Gastrocnemius medialis (tissue), 4 donors: Measurements from ENCODE around the gene HMCN2. TPM values are rescaled to one million over a fixed set of nuclear protein-coding genes. Genes with fewer than 3 reads are reported as not detected.

ENCODE experiments used
- ATAC-seq, 2 donors: fragments of 150-250 bp; one replicate each; pipeline ENCODE4 v1.9.1; 2016
- DNase-seq, 2 donors: peaks; one replicate each; pipeline ENCODE4 v3.0.0-alpha.2; 2019
- H3K27ac ChIP-seq, 4 donors: fragments of 200-600 bp; sonication (generic); 1 replicate in 1 of 4; 2 replicates in 3 of 4; pipeline ENCODE4 v1.5.1; 2016 to 2018; ENCODE audit warnings: mild to moderate bottlenecking in 2 of 4, moderate library complexity in 1 of 4
- H3K27me3 ChIP-seq, 3 donors: fragments of 200-600 bp; sonication (generic) in 2 of 3; 1 replicate in 1 of 3; 2 replicates in 2 of 3; pipeline versions ENCODE4 v1.5.1 to v1.6.0; 2016 to 2019; ENCODE audit warnings: mild to moderate bottlenecking in 1 of 3, moderate library complexity in 1 of 3
- H3K36me3 ChIP-seq, 2 donors: fragments of 200-600 bp; sonication (generic) in 1 of 2; one replicate each; pipeline ENCODE4 v1.5.1; 2017 to 2018
- H3K4me1 ChIP-seq, 2 donors: fragments of 200-600 bp; sonication (generic) in 1 of 2; one replicate each; pipeline ENCODE4 v1.5.1; 2016 to 2017; ENCODE audit warnings: mild to moderate bottlenecking in 2 of 2
- H3K4me3 ChIP-seq, 4 donors: fragments of 200-600 bp; sonication (generic) in 3 of 4; 1 replicate in 1 of 4; 2 replicates in 3 of 4; pipeline ENCODE4 v1.5.1; 2016 to 2019; ENCODE audit warnings: mild to moderate bottlenecking in 2 of 4
- H3K9me3 ChIP-seq, 3 donors: fragments of 200-600 bp; sonication (generic) in 2 of 3; 1 replicate in 1 of 3; 2 replicates in 2 of 3; pipeline ENCODE4 v1.5.1; 2016 to 2019
- POLR2A ChIP-seq, 2 donors: fragments of 450-650 bp; IDR thresholded peaks; one replicate each; pipeline ENCODE4 v1.6.1; 2017; ENCODE audit warnings: antibody characterized with exemption in 2 of 2, mild to moderate bottlenecking in 2 of 2, moderate library complexity in 2 of 2
- in situ Hi-C, 4 donors: fragments of 200-750 bp; cut with MboI; loops; one replicate each; pipeline versions ENCODE4 v1.15.0 to v1.8.0; 2017; ENCODE audit warnings: low sequenced_read_pairs in 4 of 4
- intact Hi-C: fragments of 100-400 bp; cut with DNase I; formaldehyde crosslinking; loops from one replicate; pipeline ENCODE4 v1.15.1; 2023; ENCODE audit warnings: low total_unique reads
- total RNA-seq, 4 donors: library from RNA; depleted of rRNA; stranded (reverse); fragments of >200 nt; gene quantifications; one replicate each; pipeline versions ENCODE4 v1.1.0 to v1.2.3, GENCODE V29; 2016
- TF ChIP-seq, protein P1 (sequence below), 5 experiments: fragments of 450-650 bp in 3 of 5; fragments of 200-600 bp in 2 of 5; sonication (generic) in 2 of 5; IDR thresholded peaks in 4 of 5; conservative IDR thresholded peaks in 1 of 5; 1 replicate in 4 of 5; 2 replicates in 1 of 5; pipeline ENCODE4 v1.5.1; 2016 to 2019; ENCODE audit warnings: antibody characterized with exemption in 5 of 5, mild to moderate bottlenecking in 3 of 5, moderate library complexity in 3 of 5

HMCN2 gene
- total RNA-seq, 4 donors from 2014 or later = 1.9 to 8.5 (median 7.7) TPM

DNA sequence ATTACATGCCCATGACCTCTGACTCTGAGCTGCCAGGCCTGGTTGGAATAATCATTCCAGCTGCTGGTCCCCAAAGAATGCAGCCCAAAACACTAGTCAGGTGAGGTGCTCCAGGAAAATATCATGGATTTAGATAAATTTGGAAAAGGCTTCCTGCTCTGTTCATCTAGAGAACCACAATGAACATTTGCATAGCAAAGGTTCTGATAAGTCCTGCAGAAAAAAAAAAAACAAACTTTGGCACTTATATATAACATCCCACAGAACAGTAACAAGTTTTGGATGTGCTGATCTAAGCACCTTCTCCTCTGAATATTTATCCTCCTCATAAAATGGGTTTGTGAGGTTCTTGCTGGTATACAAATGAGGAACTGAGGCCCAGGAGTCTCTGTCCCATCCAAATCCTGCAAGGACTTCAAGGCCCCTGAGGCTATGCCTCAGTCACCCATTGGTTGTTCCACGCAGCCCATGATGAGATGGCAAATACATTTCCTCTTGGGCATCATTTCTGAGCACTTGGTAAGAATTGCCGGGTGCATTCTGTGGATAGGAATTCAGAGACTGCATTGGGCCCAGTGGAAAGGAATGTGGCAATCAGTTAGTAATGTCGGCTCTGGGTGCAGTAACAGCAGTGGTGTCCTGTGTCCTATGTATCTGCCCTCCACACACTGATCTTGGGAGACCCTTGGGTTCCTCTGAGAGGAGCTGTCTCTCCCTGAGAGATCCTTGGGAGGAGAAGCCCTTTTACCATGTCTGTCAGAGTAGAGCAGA, 105.8 kb downstream of the HMCN2 start:
- Histone ChIP-seq H3K27me3 (no peaks in the 10 kb centered on the region), H3K27ac (no peak overlapping the region), H3K4me3 (no peak overlapping the region), H3K36me3 (no peaks in the 10 kb centered on the region), H3K4me1 (no peaks in the 10 kb centered on the region), H3K9me3 (no peaks in the 10 kb centered on the region)
- TF ChIP-seq, protein P1, sequence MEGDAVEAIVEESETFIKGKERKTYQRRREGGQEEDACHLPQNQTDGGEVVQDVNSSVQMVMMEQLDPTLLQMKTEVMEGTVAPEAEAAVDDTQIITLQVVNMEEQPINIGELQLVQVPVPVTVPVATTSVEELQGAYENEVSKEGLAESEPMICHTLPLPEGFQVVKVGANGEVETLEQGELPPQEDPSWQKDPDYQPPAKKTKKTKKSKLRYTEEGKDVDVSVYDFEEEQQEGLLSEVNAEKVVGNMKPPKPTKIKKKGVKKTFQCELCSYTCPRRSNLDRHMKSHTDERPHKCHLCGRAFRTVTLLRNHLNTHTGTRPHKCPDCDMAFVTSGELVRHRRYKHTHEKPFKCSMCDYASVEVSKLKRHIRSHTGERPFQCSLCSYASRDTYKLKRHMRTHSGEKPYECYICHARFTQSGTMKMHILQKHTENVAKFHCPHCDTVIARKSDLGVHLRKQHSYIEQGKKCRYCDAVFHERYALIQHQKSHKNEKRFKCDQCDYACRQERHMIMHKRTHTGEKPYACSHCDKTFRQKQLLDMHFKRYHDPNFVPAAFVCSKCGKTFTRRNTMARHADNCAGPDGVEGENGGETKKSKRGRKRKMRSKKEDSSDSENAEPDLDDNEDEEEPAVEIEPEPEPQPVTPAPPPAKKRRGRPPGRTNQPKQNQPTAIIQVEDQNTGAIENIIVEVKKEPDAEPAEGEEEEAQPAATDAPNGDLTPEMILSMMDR (IDR thresholded peaks at IDR 0.05 in 4 of 5, conservative IDR thresholded peaks at IDR 0.05 in 1 of 5) = no peak
- TF ChIP-seq POLR2A (IDR thresholded peaks at IDR 0.05) = no peak
- no peak for DNase-seq
- ATAC-seq = no peak
- intact Hi-C loops = no loop called here
- in situ Hi-C loops = no loop called here

DNA sequence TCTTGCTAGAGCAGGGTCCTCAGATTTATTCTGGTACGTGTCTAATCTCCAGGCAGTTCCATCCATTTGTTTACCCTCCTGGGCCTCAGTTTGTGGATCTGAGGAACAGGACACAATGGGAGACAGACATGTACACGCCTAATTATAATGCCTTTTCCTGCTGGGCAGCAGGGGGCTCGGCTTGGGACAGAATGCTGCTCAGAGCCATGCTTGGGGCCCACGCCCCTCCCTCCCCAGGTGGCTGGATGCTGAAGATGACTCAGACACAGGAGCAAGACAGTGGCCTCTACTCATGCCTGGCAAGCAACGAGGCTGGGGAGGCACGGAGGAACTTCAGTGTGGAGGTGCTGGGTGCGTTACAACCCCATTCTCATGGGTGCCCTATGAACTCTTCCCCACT, 106.5 kb downstream of the HMCN2 start:
- no peaks in the 10 kb centered on the region for H3K36me3 ChIP-seq
- TF ChIP-seq, protein P1 (IDR thresholded peaks at IDR 0.05 in 4 of 5, conservative IDR thresholded peaks at IDR 0.05 in 1 of 5) = no peak
- TF ChIP-seq POLR2A (IDR thresholded peaks at IDR 0.05) = no peak
- ATAC-seq (no peak), DNase-seq (no peak)
- H3K27me3 ChIP-seq = no peaks in the 10 kb centered on the region
- H3K9me3 ChIP-seq = no peaks in the 10 kb centered on the region
- no peak overlapping the region for H3K27ac ChIP-seq
- no peaks in the 10 kb centered on the region for H3K4me1 ChIP-seq
- intact Hi-C loops (no loop called here), in situ Hi-C loops (no loop called here)
- H3K4me3 ChIP-seq = no peak overlapping the region

DNA sequence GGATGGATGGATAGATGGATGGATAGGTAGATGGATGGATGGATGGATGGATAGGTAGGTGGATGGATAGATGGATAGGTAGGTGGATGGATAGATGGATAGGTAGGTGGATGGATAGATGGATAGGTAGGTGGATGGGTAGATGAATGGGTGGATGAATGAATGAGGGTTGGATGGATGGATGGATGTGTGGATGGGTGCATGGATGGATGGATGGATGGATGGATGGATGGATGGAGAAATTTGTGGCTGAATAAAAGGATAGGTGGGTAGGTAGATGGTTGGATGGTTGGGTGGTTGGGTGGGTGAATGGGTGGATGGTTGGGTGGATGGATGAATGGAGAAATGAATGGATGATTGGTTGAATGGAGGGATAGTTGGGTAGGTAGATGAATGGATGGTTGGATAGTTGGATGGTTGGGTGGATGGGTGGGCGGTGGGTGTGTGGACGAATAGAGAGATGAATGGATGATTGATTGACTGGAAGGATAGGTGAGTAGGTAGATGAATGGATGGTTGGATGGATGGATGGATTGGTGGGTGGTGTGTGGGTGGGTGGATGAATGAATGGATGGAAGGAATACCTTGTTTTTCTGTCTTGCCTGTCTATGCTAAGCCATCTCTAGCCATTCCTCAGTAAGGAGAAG, 108.2 kb downstream of the HMCN2 start:
- in situ Hi-C loops (no loop called here), intact Hi-C loops (no loop called here)
- H3K27ac ChIP-seq = no peak overlapping the region
- DNase-seq (no peak), ATAC-seq (no peak)
- no peaks in the 10 kb centered on the region for H3K36me3 ChIP-seq
- H3K4me1 ChIP-seq = no peaks in the 10 kb centered on the region
- no peak overlapping the region for H3K4me3 ChIP-seq
- no peaks in the 10 kb centered on the region for H3K27me3 ChIP-seq
- H3K9me3 ChIP-seq = no peaks in the 10 kb centered on the region
- TF ChIP-seq POLR2A (IDR thresholded peaks at IDR 0.05) = no peak
- TF ChIP-seq, protein P1 (IDR thresholded peaks at IDR 0.05 in 4 of 5, conservative IDR thresholded peaks at IDR 0.05 in 1 of 5) = no peak

DNA sequence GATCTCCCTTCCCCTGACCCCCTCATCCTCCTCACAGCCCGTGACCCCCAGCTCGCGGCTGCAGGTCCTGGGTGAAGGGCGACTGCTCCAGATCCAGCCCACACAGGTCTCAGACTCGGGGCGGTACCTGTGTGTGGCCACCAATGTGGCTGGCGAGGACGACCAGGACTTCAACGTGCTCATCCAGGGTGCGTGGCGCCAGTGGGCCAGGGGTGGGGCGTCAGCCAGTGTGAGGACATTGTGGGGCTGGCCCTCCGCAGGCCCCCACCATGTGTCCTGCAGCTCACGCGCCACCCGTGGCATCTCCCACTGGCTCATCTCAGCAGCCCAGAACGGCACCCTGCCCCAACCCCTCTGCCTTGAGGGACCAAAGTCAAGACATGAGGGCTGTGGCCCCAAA, 112.1 kb downstream of the HMCN2 start:
- Histone ChIP-seq H3K27ac (no peak overlapping the region), H3K36me3 (no peaks in the 10 kb centered on the region)
- in situ Hi-C loops = no loop called here

More for the DNA sequence above, 112.1 kb downstream of the HMCN2 start:
- intact Hi-C loops = no loop called here
- DNase-seq (no peak), ATAC-seq (no peak)
- TF ChIP-seq, protein P1 (IDR thresholded peaks at IDR 0.05 in 4 of 5, conservative IDR thresholded peaks at IDR 0.05 in 1 of 5) = no peak
- TF ChIP-seq POLR2A (IDR thresholded peaks at IDR 0.05) = no peak
- Histone ChIP-seq H3K9me3 (no peaks in the 10 kb centered on the region), H3K27me3 (no peaks in the 10 kb centered on the region), H3K4me1 (no peaks in the 10 kb centered on the region), H3K4me3 (no peak overlapping the region)
